HL-60 (cell line): Measurements from ENCODE around the gene OPN1MW.
"Not testable (repeated sequence)": the region's sequence is repeated elsewhere in the genome, so short reads cannot be mapped to it uniquely, and the experiment has no call there.

Source experiments
- CTCF ChIP-seq: IDR thresholded peaks from one replicate; pipeline ENCODE4 v1.5.1; 2011; ENCODE audit warnings: low read length, control low read depth, inconsistent platforms; ENCODE audit not compliant: insufficient read depth
- TF ChIP-seq, protein P1 (sequence below): IDR thresholded peaks from 2 replicates; pipeline ENCODE4 v1.6.1; 2012; ENCODE audit warnings: low read depth; ENCODE audit not compliant: insufficient replicate concordance

GRCh38 chrX:154168384-154168783 is 14.0 kb upstream of the OPN1MW start:
- TF ChIP-seq CTCF, result not testable (repeated sequence)
- TF ChIP-seq, protein P1, sequence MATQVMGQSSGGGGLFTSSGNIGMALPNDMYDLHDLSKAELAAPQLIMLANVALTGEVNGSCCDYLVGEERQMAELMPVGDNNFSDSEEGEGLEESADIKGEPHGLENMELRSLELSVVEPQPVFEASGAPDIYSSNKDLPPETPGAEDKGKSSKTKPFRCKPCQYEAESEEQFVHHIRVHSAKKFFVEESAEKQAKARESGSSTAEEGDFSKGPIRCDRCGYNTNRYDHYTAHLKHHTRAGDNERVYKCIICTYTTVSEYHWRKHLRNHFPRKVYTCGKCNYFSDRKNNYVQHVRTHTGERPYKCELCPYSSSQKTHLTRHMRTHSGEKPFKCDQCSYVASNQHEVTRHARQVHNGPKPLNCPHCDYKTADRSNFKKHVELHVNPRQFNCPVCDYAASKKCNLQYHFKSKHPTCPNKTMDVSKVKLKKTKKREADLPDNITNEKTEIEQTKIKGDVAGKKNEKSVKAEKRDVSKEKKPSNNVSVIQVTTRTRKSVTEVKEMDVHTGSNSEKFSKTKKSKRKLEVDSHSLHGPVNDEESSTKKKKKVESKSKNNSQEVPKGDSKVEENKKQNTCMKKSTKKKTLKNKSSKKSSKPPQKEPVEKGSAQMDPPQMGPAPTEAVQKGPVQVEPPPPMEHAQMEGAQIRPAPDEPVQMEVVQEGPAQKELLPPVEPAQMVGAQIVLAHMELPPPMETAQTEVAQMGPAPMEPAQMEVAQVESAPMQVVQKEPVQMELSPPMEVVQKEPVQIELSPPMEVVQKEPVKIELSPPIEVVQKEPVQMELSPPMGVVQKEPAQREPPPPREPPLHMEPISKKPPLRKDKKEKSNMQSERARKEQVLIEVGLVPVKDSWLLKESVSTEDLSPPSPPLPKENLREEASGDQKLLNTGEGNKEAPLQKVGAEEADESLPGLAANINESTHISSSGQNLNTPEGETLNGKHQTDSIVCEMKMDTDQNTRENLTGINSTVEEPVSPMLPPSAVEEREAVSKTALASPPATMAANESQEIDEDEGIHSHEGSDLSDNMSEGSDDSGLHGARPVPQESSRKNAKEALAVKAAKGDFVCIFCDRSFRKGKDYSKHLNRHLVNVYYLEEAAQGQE, result not testable (repeated sequence)
